Measurements from ENCODE around the gene AP5Z1.

The AP5Z1 gene

DNA sequence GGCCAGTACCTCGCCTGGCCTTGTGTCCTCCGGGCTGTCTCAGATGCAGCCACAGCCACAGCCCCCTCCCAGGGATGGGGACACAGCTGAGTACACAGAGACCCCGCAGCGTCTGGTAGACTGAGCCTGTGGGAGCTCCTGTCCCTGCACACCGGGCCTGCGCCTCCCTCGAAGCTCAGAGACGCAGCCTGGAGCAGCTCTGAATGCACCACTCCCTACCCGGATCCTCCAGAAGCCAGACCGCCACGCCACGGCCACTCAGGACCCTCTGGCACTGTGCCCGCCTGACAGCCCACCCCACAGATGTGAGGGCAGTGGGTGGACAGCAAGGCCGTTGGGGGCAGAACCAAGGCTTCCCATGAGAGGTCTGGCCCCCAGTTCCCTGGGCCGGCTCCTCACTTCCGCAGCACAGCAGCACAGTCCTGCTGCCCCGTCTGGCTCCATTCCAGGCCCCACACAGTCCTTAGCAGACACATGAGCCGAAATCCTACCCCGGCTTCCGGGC is 45.6 kb downstream of the AP5Z1 start:
- no peak for DNase-seq (ENCODE audit: low read depth)

DNA sequence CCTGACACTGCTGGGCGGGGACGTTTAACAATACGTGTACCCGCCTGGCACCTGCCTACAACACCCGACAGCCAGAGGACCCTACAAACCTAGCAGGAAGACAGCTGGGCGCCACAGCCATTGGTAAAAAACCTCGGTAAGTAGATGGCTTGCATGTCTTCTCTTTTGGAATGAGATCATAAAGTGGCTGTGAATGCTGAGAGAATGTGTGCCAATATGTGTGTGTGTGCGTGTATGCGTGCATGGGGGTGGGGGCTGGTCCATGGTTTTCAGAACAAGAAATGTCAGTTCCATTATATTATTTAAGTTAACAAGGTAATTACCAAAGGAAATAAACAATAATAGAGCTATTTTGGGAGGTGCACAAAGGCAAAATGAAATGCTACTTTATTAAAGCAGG is 47.3 kb downstream of the AP5Z1 start:
- no peak for DNase-seq (ENCODE audit: low read depth)

DNA sequence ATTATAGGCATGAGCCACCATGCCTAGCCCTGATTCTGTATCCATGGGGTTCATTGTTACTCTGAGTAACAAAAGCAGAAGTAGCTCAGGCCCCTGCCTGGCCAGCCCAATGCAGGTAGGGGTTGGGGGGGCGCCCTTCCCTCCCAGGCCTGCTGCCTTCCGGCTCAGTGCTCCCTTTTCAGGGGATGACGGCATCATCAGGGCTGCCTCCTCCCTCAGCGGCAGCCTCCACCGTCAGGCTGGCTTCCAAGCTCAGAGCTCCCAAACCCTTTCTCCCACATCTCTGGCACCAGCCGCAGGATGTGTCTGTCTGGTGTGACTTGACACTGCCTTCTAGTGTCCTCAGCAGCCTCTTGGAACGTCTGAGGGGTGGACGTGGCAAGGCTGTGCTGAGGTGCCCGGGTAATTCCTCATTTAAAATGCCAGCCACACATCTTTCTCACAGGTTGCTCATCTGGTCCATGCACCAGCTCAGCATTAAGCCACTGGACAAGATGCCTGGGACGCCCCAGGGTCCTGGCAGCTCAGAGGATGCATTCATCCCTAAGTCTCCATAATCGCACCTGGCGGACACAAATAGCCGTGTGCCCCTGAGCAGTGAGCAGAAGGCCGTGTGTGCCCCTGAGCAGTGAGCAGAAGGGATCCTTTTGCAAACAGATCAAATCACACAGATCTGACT is 48.2 kb downstream of the AP5Z1 start:
- DNase-seq (ENCODE audit: low read depth), result no peak

DNA sequence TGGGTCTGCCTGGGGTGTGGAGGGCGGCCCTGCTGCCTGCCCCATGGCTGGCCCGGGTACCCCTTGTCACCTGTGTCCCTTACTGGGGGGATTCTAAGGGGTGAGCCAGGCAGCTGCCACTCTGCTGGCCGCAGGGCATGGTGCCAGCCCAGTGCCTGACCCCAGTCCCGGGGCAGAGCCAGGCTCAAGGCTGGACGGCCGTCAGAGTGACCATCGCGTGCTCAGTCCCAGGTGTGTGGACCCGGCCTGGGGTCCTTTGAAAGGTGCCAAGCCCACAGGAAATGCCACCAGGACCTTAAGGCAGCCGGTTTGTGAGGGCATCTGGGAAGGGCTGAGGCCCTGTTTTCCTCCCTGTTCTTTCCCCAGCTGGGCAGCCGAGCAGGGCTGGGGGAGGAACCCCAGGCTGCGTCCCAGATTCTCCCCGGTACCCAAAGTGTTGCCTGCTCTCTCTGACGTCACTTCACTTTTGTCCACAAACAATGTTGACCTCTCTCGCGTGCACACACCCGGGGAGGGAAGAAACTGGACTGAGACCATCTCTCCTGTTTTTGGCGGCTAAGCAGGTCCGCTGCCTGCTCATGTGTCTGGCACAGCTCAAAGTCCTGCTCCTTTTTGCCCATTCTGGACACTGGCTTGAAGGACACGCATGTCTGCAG is 48.8 kb downstream of the AP5Z1 start:
- DNase-seq (ENCODE audit: low read depth), result no peak

DNA sequence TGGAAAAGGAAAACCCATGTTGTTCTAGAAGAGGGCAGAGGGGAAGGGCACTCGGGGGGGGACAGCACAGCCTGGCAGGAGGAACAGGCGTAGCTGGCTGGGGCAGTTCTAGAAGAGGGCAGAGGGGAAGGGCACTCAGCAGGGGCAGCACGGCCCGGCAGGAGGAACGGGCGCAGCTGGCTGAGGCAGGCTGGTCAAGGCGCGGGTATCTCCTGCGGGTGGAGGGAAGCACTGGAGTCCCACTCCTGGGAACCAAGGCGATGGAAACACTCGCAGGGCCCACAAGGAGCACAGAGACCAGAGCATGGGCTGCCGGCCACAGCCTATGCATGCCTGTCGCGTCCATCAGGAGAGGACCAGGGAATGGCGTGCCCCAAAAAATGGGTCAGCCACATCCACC is 49.7 kb downstream of the AP5Z1 start:
- no peak for DNase-seq (ENCODE audit: low read depth)

DNA sequence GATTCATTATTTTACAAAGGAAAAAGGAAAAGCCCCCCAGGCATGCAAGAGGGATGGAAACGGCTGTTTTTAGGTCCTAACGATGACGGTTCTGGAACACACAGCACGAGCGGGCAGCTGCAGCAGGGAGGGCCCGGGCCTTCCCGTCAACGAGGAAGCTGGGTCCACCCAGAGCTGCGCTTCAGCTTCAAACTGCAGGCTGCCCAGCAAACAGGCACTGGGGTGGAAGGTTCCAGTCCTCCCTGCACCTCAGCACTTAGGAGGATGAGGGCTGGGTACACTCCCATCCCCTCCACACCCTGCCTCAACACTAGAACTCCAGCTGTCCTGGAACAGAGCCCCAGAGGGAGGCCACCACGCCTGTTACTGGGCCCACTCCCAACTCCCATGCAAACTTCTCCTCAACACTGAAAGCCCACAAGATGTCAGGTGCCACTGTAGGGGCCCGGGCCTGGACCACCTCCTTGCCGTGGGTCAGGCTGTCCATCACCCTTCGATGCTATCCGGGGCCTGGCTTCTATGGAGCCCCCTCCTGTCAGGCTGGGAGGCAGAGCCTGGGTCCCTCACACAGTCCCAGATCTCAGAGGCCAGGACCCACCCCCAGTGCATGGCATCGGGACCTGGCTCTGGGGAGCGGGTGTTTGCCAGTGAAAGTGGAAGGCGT is 53.4 kb downstream of the AP5Z1 start:
- no peak for DNase-seq (ENCODE audit: low read depth)

DNA sequence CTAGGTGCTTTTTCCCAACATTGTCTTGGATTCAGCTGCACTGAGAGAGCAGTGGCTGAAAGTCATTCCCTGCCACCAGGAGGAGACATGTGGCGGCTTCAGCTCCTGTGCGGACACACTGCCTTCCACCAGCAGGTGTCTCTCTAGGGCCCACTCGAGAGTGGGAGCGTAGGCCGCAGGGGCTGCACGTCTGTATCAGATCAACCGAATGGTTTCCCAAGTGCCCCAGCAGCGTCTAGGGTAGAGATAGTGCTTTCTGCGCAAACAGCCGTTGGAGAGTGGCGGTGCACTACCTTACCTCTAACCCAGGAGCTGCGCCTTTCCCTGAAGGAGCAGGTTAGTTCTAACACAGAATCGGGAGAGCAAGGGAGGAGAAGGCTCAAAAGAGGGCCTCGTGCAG is 54.8 kb downstream of the AP5Z1 start:
- DNase-seq (ENCODE audit: low read depth), result no peak

DNA sequence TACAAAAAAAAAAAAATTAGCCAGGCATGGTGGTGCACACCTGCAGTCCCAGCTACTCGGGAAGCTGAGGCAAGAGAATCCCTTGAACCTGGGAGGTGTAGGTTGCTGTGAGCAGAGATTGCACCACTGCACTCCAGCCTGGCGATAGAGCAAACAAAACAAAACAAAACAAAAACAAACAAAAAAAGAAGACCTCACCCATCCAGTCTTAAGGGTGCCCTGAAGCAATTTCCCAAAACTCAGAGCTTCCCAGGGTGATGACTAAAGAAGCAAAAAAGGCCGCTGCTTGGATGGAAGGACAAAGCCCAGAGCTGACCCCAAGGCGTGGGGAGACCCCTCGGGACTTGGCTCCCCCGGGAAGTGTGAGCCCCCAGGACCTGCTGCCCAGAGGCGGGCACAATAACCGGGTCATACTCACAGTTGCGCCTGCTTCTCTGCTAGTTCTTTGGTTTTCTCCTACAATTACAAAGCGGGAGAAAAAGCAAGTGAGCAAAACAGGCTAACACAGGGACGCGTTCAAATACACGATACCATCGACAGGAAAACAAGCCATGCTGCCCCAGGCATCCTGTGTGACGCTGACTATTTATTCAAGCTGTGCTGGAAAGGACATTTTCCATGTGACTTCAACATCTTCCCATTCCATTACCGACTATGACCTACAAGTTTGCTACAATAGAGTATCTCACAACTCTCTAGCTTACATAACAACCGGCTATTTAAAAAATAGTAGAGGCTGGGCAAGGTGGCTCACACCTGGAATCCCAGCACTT is 56.5 kb downstream of the AP5Z1 start:
- DNase-seq (ENCODE audit: low read depth), result no peak

DNA sequence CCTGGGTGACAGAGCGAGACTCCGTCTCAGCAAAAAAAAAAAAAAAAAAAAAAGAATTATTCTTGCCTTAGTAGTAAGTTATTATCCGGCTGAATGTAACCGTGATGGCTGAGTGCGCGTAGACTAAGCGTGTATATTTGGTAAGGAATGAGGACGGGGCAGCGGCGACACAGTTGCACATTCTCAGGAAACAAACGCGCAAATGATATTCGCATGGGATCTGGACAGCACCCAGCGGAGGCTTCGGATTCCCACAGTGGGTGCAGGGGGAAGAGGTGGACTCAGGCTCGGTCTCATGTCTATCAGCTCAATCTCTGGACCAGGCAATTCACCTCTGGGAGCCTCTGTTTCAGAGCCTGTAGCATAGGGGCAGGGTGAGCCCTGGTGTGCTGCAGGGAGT is 57.3 kb downstream of the AP5Z1 start:
- no peak for DNase-seq (ENCODE audit: low read depth)

DNA sequence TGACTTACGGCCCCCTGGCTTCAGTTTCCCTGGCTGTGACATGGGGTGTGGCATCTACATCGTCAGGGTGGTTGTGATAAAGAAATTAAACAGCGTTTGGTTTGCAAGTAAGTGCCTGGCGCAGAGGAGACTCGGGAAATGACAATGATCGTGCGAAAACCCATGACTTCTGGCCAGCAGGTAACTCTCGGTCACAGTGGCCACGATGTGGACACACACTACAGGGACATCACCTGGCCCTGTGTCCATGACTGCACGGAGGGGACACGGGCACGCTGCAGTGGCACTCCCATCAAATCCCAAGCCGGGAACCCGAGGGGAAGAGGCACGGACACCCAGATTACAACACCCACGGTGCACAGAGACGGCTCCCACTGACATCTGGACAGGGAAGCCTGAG is 57.8 kb downstream of the AP5Z1 start:
- DNase-seq (ENCODE audit: low read depth), result no peak

DNA sequence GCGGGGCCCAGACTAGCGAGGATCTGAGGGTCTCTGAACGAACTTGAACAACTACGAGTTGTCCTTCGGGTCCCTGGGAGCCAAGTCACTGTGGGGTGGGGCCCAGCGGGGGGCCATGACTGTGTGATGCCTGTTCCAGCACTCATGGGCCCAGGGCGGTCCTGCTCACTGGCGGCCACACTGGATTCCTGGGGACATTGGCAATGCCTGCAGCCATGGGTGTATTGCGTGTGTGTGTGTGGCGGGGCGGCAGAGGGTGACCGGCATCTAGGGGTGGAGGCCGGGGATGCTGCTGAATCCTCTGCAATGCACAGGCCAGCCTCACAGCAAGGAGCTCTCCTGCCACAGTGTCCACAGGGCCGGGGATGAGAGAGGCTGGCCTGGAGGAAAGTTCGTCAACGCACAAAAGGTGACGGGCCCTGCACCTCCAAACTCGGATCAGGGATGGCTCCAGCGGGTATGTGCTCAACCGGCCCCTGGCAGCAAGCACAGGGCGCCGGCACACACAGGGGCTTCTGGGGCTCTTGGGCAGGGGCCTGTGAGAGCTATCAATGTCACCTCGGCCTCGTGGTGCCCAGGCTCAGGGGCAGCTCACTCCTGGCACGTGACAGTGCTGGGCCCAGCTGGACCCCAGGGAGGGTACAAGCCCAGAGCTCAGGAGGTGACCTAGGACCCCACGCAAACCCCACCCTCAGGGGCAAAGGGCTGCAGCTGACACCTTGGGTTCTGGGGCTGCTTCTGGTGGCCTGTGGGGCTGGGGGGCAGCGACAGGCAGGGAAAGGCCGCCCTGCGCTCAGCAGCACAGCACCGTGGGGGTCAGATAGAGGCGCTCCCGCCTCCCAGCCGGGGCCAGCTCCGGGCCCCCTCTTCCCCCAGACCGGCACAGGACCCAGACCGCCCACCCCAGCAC is 58.5 kb downstream of the AP5Z1 start:
- DNase-seq (ENCODE audit: low read depth), result no peak

DNA sequence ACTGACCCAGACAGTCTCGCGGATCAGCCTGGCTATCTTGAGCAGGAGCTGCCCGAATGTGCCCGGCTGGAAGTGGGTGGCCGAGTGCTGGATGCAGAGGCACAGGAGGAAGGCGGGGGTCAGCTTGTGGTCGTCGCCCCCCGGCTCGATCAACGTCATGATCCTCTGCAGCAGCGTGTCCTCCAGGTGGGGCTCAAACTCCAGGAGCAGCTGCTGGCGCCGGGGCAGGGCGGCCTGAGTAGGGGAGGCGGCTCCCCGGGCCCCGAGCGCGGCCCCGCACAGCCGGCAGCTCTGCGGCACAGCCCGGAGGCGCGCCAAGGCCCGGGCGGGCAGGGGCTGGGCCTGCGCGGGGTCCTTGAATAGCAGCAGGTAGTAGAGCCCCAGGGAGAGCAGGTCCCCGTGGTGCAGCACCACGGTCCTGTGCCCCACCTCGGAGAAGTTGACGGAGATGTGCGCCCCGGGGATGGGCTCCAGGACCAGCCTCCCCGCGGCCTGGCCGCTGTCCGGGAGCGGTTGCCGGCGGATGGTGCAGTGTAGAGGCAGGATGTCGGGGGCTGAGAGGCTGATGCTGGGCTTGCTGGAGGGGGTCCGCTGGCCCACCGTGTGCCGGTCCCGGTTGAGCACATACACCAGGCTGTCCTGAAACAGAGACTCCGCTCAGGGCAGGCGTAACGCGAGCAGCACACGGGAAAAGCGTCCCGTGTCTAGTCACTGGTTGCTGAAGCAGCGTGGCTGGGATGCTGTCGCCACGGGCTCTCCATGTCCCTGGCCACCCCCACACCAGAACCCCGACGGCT is 59.4 kb downstream of the AP5Z1 start:
- no peak for DNase-seq (ENCODE audit: low read depth)

DNA sequence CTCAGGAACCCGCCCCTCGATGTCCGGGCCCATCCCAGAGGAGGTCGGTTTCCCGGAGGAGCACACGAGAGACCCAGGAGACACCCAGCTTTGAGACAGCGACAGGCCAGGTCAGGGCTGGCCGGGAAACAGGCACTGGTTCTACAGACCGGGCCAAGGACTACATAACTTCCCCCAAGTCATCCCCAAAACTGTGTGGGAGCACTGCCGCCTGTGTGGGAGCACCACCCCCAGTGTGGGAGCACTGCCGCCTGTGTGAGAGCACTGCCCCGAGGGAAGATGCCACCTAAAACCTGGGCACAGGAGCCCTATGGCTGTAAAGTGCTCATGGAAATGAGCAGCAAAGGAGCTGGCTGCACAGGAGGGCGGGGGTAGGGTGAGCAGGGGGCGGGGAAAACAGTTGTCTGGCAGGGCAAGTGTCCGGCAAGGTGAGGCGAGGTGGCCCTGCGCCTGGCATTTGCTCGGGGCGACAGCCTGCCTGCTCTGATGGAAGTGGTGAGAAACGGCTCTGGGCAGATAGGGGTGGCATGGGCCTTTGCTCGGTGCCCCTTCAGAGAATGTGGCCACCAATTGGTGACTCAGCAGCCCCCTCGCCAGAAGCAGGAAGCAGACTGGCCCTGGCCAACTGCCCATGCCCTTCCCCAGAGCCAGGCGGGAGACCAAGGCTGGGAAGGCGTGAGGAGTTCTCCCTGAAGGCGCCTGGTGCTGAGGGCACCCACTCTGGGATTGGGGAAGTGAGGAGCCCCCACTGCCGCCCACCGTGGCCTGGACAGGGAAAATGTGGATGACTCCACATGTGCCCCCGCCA is 60.2 kb downstream of the AP5Z1 start:
- no peak for DNase-seq (ENCODE audit: low read depth)

DNA sequence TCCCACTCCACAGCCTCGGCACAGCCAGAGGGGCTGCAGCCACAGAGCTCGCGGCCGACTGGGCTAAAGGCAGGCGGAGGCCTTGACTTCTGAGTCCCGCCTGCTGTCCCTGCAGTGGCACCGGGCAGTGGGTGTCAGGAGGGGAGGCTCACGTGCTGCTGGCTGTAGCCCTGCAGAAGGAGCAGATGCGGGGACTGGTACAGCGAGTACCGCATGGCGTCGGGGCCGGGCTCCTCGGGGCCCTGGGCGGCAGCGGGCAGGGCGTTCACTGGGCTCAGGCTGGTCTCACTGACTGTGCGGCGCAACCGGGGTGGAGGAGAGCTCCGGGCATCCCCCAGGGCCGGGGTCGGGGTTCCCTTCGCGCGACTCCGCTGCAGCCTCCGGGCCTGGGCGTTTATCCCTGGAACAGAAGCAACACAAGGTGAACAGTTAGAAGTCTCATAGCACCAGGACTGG is 60.8 kb downstream of the AP5Z1 start:
- no peak for DNase-seq (ENCODE audit: low read depth)

DNA sequence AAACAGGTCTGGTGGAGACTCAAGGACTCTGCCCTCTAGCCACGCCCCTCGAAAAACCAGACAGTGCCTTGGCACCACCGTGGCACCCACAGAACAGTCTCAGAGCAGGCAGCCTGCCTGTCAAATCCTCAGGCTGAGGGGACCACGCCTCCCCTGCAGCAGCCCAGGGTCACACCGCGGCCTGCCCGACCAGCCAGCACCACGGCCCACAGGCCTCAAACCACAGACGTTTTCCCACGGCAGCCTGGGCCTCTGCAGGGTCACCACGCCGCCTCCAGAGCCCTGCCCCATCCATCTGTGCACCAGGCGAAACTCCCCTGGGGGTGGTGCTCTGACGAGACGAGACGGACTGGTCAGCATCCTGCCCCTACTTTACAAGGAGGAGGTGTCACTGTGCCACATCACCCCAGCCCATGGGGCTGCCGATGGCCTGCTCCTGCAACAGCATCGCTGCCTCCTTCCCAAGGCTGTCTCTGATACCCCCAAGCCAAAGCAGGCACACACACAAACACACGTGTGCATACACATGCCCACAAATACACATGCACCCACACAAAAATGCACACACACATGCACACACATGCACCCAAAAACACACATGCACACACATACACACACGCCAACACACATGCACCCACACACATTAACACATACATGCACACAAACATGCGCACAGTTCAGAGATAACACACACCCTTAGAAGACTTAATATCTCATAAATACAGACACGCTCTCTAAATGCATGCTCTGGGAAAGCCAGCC is 61.8 kb downstream of the AP5Z1 start:
- no peak for DNase-seq (ENCODE audit: low read depth)

DNA sequence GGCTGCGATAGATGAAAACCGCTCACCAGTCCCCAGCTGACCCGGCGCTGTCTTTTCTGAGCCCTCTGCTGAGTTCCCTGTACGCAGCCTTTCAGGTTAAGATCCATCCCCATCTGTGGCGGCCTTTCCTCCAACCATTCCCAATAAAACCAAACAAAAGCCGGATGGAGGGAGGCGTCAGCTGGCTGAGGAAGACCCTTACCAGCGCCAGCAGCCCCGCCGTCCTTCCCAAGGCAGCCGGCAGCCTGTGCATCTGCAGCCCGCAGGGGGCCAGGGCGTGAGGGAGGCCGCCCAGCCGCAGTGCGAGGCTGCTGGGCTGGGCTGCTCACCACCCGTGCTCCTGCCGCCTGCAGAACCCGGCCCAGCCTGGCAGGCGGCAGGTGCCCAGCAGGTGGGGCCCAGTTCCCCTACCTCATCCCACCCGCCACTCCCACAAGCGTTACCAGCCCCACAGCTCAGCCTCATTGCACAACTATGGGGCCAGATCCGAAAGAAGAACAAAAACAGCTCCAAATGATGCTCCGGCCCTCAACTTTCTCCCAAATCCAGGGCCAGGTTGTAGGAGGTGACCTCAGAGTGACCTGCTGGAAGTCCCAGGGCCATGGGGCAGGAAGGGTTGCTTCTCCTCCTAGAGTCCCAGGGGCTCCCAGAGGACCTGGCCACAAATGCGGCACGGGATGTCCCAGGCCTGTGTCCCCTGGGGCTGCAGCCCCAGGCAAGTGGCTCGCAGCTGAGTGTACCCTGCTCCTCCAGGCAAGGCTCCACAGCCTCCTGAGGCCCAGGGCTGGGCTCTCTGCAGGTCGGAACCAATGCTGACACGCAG is 62.6 kb downstream of the AP5Z1 start:
- no peak for DNase-seq (ENCODE audit: low read depth)

DNA sequence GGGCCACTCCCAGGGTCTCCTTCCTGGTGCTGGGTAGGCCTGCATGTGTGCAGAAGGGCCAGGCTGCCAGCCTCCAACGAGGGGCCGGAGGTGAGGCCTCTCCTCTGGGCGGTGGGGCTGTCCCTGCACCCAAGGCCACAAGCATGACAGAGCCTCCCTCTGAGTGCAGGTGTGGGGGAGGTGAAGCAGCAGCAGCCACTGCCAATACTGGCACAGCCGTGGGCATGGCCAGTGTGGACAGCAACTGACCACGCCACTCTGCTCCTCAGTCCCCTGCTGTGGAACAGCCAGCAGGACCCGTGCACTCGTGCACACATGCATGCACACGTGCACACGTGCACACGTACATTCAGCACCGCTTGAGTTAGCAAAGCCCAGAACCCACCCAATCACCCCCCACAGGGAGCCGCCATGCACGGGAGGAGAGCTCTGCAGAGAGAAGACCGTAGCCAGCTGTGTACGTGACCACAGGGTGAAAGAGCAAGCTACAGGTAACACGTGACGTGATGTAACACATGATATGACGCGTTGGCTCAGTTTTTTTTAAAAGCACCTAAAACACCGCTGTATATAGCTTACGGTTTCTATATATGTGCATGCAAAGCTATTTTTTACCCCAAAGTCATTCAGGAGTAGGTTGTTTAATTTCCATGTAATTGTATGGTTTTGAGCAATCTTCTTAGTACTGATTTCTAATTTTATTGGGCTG is 63.4 kb downstream of the AP5Z1 start:
- DNase-seq (ENCODE audit: low read depth), result no peak
